Fibroblast of pulmonary artery (primary cell): ENCODE results near the gene RNU1-2.
"Not testable (repeated sequence)": the region's sequence is repeated elsewhere in the genome, so short reads cannot be mapped to it uniquely, and the experiment has no call there.

ENCODE experiments used
- DNase-seq: peaks from one replicate; pipeline ENCODE4 v3.0.0-alpha.2; 2010; ENCODE audit warnings: low read depth
- H3K4me3 ChIP-seq: replicated peaks from 2 replicates; pipeline ENCODE4 v1.5.1; 2011; ENCODE audit warnings: low read depth, mild to moderate bottlenecking, control low read depth, low read length, moderate library complexity
- TF ChIP-seq, protein P1 (sequence below): IDR thresholded peaks from 2 replicates; pipeline ENCODE4 v1.5.1; 2011; ENCODE audit warnings: mild to moderate bottlenecking, control low read depth, low read length, inconsistent platforms; ENCODE audit errors: missing control alignments

The RNU1-2 gene

DNA sequence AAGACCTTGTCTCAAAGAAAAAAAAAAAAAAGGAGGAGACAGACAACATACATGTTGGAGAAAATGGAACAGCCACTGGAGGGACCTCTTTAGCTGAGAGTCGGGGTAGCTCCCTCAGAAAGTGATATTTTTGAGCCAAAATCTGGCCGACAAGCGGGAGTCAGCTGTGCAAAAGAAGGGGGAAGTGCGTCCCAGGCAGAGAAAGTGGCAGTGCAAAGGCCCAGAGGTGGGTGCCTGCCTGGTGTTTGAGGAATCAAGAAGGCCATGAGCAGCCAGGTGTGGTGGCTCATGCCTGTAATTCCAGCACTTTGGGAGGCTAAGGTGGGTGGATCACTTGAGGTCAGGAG is 19.8 kb downstream of the RNU1-2 start:
- TF ChIP-seq, protein P1, sequence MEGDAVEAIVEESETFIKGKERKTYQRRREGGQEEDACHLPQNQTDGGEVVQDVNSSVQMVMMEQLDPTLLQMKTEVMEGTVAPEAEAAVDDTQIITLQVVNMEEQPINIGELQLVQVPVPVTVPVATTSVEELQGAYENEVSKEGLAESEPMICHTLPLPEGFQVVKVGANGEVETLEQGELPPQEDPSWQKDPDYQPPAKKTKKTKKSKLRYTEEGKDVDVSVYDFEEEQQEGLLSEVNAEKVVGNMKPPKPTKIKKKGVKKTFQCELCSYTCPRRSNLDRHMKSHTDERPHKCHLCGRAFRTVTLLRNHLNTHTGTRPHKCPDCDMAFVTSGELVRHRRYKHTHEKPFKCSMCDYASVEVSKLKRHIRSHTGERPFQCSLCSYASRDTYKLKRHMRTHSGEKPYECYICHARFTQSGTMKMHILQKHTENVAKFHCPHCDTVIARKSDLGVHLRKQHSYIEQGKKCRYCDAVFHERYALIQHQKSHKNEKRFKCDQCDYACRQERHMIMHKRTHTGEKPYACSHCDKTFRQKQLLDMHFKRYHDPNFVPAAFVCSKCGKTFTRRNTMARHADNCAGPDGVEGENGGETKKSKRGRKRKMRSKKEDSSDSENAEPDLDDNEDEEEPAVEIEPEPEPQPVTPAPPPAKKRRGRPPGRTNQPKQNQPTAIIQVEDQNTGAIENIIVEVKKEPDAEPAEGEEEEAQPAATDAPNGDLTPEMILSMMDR: peak; percentile 8
- H3K4me3 ChIP-seq: no peak overlapping the region
- peak; percentile 22 for DNase-seq

DNA sequence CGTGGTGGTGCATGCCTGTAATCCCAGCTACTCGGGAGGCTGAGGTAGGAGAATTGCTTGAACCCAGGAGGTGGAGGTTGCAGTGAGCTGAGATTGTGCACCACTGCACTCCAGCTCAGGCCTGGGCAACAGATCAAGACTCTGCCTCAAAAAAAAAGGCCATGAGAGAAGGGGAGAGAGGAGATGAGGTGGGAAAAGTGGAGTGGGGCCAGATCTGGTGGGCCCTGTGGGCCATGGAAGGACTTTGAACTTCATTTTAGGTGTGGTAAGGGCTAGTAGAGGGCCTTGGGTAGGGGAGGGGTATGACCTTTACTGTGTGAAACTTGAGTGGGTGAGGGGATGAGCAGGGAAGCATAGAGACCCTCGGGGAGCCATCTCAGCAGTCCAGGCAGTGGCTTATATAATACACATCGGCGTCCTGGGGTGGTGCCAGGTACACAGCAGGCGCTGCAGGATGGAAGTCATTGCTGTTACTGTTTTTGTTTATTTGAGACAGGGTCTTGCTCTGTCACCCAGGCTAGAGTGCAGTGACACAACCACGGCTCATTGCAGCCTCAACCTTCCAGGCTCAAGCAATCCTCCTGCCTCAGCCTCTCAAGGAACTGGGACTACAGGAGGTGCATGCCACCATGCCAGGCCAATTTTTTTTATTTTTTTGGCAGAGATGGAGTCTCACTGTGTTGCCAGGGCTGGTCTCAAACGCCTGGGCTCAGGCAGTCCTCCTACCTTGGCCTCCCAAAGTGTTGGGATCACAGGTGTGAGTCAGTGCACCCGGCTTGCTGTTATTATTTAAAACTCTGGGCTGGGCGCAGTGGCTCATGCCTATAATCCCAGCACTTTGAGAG is 20.5 kb downstream of the RNU1-2 start:
- not testable (repeated sequence) for H3K4me3 ChIP-seq, DNase-seq

DNA sequence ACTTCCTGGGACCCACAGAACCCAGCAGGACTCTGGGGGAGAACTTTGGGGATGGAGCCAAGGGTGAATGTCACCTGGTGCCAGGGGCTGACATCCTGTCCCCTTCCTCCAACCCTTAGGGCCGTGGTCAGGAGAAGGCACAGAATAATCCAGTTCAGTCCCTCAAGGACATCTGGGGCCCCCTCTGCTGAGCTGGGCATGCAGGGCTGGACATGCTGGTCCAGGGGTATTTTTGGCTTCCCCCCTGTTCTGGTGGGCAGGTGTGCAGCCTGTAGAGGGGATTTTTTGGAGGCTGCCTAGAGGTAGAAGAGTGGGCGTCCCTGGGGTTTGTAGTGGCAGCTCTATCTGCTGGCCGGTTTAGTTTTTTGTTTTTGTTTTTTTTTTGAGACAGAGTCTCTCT is 22.6 kb downstream of the RNU1-2 start:
- no peak overlapping the region for H3K4me3 ChIP-seq
- DNase-seq: no peak
- TF ChIP-seq, protein P1: no peak

DNA sequence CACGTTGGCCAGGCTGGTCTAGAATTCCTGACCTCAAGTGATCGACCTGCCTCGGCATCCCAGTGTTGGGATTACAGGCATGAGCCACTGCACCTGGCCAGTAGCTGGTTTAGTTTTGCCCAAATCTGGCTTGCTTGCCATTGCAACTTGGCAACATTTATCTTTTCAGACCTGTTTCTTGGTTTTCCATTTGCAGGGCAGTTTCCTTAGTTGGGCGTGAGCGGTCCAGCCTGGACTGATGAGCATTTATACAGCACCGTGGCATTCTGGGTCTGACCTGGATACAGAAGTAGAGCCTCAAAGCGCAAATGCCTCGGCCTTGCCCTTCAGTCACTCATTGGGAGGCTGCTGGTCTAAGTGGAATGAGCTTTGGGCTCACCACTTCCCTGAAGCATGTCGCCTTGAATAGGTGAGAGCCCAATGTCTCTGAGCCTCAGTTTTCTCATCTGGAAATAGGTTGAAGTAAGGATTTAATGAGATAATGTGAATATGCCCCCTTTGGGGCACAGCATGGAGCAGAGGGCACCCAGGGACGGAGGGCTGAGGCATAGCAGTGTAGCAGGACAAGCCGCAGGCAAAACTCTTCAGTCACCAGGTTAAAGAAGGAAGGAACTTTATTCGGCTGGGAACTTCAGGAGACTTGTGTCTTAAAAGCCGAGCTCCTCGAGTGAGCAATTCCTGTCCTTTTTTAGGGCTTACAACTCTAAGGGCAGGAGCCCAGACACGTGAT is 23.3 kb downstream of the RNU1-2 start:
- H3K4me3 ChIP-seq, DNase-seq: not testable (repeated sequence)

DNA sequence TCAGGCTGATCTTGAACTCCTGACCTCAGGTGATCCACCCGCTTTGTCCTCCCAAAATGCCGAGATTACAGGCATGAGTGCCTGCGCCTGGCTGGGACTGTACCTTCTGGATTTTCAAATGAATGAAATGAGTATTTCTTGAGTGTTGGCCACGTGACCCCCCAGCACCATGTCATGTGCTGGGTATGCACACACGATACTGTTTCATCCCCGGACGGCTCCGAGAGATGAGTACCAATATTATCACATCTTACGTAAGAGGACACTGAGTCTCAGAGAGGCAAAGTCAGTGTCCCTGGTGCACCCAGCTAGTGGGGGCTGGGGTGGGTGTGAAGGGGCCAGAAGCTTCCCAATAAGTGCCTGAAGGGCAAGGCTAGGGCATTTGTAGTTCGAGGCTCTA is 25.2 kb downstream of the RNU1-2 start:
- no peak overlapping the region for H3K4me3 ChIP-seq
- no peak for DNase-seq
- TF ChIP-seq, protein P1: no peak

DNA sequence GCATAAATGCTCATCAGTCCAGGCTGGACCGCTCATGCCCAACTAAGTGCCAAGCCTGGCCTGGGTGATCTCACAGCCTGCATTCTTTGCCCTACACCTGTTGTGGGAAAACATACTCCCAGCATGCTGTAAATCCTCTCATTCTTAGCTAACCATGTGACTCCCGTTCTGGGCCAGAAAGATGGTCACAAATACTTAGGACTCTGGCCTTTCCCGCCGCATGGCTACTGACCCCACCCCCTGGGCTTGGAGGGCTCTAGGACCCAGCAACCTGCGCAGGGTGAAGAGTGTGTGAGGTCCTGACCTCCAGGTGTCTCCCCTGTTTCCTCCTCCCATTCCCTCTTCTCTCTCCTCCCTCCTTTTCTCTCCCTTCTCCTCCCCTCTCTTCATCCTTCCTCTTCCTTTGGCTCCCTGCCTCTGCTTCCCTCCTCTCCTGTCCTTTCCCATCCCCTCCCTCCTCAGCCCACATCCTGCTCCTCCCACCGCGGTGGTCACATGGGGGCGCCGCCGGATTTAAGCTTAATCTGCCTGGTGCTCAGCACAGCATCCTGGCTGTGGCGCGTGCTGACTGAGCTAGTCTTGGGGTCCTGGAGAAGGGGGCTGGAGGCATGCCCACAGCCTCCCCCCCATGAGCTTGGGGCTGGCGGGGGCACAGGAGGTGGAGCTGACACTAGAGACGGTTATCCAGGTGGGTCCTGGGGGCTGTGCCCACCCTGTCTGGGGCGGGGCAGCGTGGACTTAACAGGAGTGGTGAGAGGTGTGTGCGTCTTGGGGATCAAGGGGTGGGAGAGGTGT is 25.8 kb downstream of the RNU1-2 start, which contains the start of gene CROCC:
Gene CROCC (plus strand): TSS at position 541 of the 795 bp plus-strand sequence. CDS start 88 bp downstream, at position 629.
- peak within 1 kb of the TSS; percentile 7 for H3K4me3 ChIP-seq
- TF ChIP-seq, protein P1: no peak

DNA sequence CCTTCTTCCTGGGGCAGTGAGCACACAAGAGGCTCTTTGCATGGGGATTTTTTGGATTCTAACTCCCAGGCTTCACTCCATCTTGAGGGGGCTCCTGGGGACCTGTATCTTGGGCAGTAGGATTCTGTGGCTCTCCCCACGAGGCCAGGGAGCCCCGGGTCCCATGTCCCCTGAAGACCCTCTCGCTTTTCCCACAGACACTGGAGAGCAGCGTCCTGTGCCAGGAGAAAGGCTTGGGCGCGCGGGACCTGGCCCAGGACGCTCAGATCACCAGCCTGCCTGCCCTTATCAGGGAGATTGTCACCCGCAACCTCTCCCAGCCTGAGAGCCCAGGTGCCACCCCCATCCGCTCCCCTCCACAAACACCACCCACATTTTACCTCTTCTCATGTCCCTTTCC is 26.7 kb downstream of the RNU1-2 start:
- H3K4me3 ChIP-seq: no peak overlapping the region
- TF ChIP-seq, protein P1: no peak
- no peak for DNase-seq

More for the DNA sequence above, 25.8 kb downstream of the RNU1-2 start, which contains the start of gene CROCC:
- peak; percentile 55 for DNase-seq
